ENCODE results near the gene RCSD1. TPM values are rescaled to one million over a fixed set of nuclear protein-coding genes. Genes with fewer than 3 reads are reported as not detected.

Gene RCSD1
- total RNA-seq, 1 experiment from 2014 or later: not detected

DNA sequence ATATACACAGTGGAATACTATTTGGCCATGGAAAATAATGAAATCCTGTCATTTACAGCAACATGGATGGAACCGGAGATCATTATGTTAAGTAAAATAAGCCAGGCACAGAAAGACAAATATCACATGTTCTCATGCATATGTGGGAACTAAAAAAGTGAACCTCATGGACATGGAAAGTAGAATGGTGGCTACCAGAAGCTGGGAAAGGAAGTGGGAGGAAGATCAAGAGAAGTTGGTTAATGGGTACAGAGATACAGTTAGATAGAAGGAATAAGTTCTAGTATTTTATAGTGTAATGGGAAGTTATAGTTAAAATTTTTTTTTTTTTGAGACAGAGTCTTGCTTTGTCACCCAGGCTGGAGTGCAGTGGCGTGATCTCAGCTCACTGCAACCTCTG lies 41.7 kb upstream of the RCSD1 start:
- POLR2A ChIA-PET (ENCODE audit: low non-redundant PET): interaction anchor here (0.7 kb wide), 1 partner anchor 20 kb away, joined by 6 read pairs; no protein-coding TSS in a partner anchor
- Histone ChIP-seq H3K4me1 (ENCODE audit: insufficient read depth, low read length, poor library complexity, severe bottlenecking) (no peaks in the 10 kb centered on the region), H3K27me3 (replicated peaks; ENCODE audit: insufficient read depth, low read depth, low read length, poor library complexity) (no peaks in the 10 kb centered on the region), H3K9me3 (ENCODE audit: low read depth, low read length, poor library complexity, severe bottlenecking) (no peaks in the 10 kb centered on the region), H3K27ac (ENCODE audit: low read depth, low read length, poor library complexity, severe bottlenecking) (no peak overlapping the region), H3K4me3 (ENCODE audit: low read depth, low read length, poor library complexity, severe bottlenecking) (no peak overlapping the region), H3K36me3 (ENCODE audit: insufficient read depth, low read length, poor library complexity, severe bottlenecking) (no peaks in the 10 kb centered on the region)
- no peak for DNase-seq (ENCODE audit: low spot score)
- no TSS peak for BruUV-seq (replicated peaks)
- no peak for TF ChIP-seq EZH2 (IDR thresholded peaks at IDR 0.05; ENCODE audit: borderline replicate concordance, low read depth, low read length, poor library complexity, severe bottlenecking)
- TF ChIP-seq, protein P1, sequence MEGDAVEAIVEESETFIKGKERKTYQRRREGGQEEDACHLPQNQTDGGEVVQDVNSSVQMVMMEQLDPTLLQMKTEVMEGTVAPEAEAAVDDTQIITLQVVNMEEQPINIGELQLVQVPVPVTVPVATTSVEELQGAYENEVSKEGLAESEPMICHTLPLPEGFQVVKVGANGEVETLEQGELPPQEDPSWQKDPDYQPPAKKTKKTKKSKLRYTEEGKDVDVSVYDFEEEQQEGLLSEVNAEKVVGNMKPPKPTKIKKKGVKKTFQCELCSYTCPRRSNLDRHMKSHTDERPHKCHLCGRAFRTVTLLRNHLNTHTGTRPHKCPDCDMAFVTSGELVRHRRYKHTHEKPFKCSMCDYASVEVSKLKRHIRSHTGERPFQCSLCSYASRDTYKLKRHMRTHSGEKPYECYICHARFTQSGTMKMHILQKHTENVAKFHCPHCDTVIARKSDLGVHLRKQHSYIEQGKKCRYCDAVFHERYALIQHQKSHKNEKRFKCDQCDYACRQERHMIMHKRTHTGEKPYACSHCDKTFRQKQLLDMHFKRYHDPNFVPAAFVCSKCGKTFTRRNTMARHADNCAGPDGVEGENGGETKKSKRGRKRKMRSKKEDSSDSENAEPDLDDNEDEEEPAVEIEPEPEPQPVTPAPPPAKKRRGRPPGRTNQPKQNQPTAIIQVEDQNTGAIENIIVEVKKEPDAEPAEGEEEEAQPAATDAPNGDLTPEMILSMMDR (conservative IDR thresholded peaks at IDR 0.05; ENCODE audit: low read depth, low read length): no peak
- intact Hi-C loops (cut with micrococcal nuclease; ENCODE audit: unreplicated experiment): no loop called here
- CTCF ChIA-PET: no interaction called here

GRCh38 chr1:167592475-167592874 lies 37.6 kb upstream of the RCSD1 start:
- Histone ChIP-seq H3K27me3 (replicated peaks; ENCODE audit: insufficient read depth, low read depth, low read length, poor library complexity) (no peaks in the 10 kb centered on the region), H3K4me1 (ENCODE audit: insufficient read depth, low read length, poor library complexity, severe bottlenecking) (no peaks in the 10 kb centered on the region), H3K9me3 (ENCODE audit: low read depth, low read length, poor library complexity, severe bottlenecking) (no peaks in the 10 kb centered on the region), H3K36me3 (ENCODE audit: insufficient read depth, low read length, poor library complexity, severe bottlenecking) (no peaks in the 10 kb centered on the region), H3K27ac (ENCODE audit: low read depth, low read length, poor library complexity, severe bottlenecking) (no peak overlapping the region), H3K4me3 (ENCODE audit: low read depth, low read length, poor library complexity, severe bottlenecking) (no peak overlapping the region)
- no peak for DNase-seq (ENCODE audit: low spot score)
- BruUV-seq (replicated peaks): no TSS peak
- ChIA-PET CTCF (no interaction called here), POLR2A (ENCODE audit: low non-redundant PET) (no interaction called here)
- intact Hi-C loops (cut with micrococcal nuclease; ENCODE audit: unreplicated experiment): no loop called here
- TF ChIP-seq, protein P1 (conservative IDR thresholded peaks at IDR 0.05; ENCODE audit: low read depth, low read length): no peak
- no peak for TF ChIP-seq EZH2 (IDR thresholded peaks at IDR 0.05; ENCODE audit: borderline replicate concordance, low read depth, low read length, poor library complexity, severe bottlenecking)

GRCh38 chr1:167593860-167594259 lies 36.2 kb upstream of the RCSD1 start:
- H3K27ac ChIP-seq (ENCODE audit: low read depth, low read length, poor library complexity, severe bottlenecking): no peak overlapping the region
- no peaks in the 10 kb centered on the region for H3K36me3 ChIP-seq (ENCODE audit: insufficient read depth, low read length, poor library complexity, severe bottlenecking)
- CTCF ChIA-PET: no interaction called here
- POLR2A ChIA-PET (ENCODE audit: low non-redundant PET): no interaction called here
- H3K4me3 ChIP-seq (ENCODE audit: low read depth, low read length, poor library complexity, severe bottlenecking): no peak overlapping the region
- no TSS peak for BruUV-seq (replicated peaks)
- no peak for DNase-seq (ENCODE audit: low spot score)
- H3K4me1 ChIP-seq (ENCODE audit: insufficient read depth, low read length, poor library complexity, severe bottlenecking): no peaks in the 10 kb centered on the region
- intact Hi-C loops (cut with micrococcal nuclease; ENCODE audit: unreplicated experiment): no loop called here
- no peaks in the 10 kb centered on the region for H3K9me3 ChIP-seq (ENCODE audit: low read depth, low read length, poor library complexity, severe bottlenecking)
- TF ChIP-seq EZH2 (IDR thresholded peaks at IDR 0.05; ENCODE audit: borderline replicate concordance, low read depth, low read length, poor library complexity, severe bottlenecking): no peak
- TF ChIP-seq, protein P1 (conservative IDR thresholded peaks at IDR 0.05; ENCODE audit: low read depth, low read length): no peak
- H3K27me3 ChIP-seq (replicated peaks; ENCODE audit: insufficient read depth, low read depth, low read length, poor library complexity): no peaks in the 10 kb centered on the region

Measured in A673 (cell line).